Bronchial smooth muscle cell (primary cell): ENCODE measurements around the gene RBM24. TPM values are rescaled to one million over a fixed set of nuclear protein-coding genes. Genes with fewer than 3 reads are reported as not detected.

Experiments used
- total RNA-seq: library from RNA; depleted of rRNA; stranded (reverse); fragments of >200 nt; gene quantifications from 2 replicates; pipeline ENCODE4 v1.2.1, GENCODE V29; 2014

The RBM24 gene
- total RNA-seq = 0.16 and 1.4 TPM in 2 replicates

GRCh38 chr6:17281100-17281496 lies at the start of gene RBM24:
RBM24 (plus strand) TSS chr6:17281361; CDS start chr6:17281582, 221 bp downstream.

Other genes with a start within 250 kb of the RBM24 start
- not detected in 2 replicates for gene STMND1, start 179.3 kb upstream of the RBM24 start, total RNA-seq
- 0.86 and 1.4 TPM in 2 replicates for gene CAP2, start 112.2 kb downstream of the RBM24 start, total RNA-seq